ENCODE results near the gene MEF2C. TPM values are rescaled to one million over a fixed set of nuclear protein-coding genes. Genes with fewer than 3 reads are reported as not detected.

Gene MEF2C
- polyA plus RNA-seq, 3 donors, result 32.0 to 89.3 (median 88.3) TPM

DNA sequence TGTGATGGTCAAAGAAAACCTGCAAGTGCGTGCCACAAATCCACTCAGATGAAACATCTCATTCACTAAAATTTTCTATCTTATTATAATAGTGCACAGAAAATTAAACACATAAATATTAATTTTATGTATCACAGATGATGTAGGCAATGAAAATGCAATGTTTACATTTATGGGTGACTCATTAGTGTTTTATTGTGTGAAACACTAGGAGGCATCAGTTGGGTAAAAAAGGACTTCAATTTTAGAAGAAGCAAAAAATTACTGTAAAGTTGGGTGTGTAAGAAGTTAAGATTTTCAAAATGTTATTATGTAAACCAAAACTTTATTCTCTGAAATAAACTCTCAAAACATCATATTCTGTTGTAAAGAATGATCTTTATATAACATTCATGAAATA lies 4.0 kb downstream of the MEF2C start:
- Mint-ChIP-seq H3K4me3 (peak overlapping the region in 1 of 2 donors; percentile 2), H3K4me1 (peaks cover 42% of the 10 kb centered on the region), H3K27me3 (ENCODE audit: low read depth in 3 of 3) (peaks cover 0 to 2% (median 0%) of the 10 kb centered on the region in 3 donors), H3K27ac (no peak overlapping the region), H3K36me3 (peaks cover 11 to 12% of the 10 kb centered on the region in 2 donors), H3K9me3 (no peaks in the 10 kb centered on the region)
- no peaks in the 10 kb centered on the region for H3K27me3 ChIP-seq (ENCODE audit: control insufficient read depth in 2 of 2, insufficient read depth in 2 of 2, low read length in 2 of 2)
- H3K9ac ChIP-seq (ENCODE audit: insufficient read depth, low read length, poor library complexity, severe bottlenecking), result no peak overlapping the region
- TF ChIP-seq CTCF (IDR thresholded peaks at IDR 0.05), result no peak
- peaks cover 83% of the 10 kb centered on the region for H4K20me1 ChIP-seq (ENCODE audit: insufficient read depth, low read length)
- intact Hi-C loops (cut with micrococcal nuclease), result no loop called here
- H2AFZ ChIP-seq (ENCODE audit: insufficient read depth, low read depth, low read length, poor library complexity, severe bottlenecking), result no peak overlapping the region
- WGBS (ENCODE audit: insufficient coverage), result no CpG with 5 or more reads among the region's 1 CpG
- H3K4me2 ChIP-seq (replicated peaks; ENCODE audit: extremely low read depth, low read length, poor library complexity, severe bottlenecking), result peak overlapping the region; percentile 87
- no peaks in the 10 kb centered on the region for H3K9me3 ChIP-seq (replicated peaks in 1 of 2; ENCODE audit: control insufficient read depth in 1 of 2, insufficient read depth in 1 of 2, low read length in 2 of 2)
- H3K4me1 ChIP-seq (ENCODE audit: control insufficient read depth in 1 of 2, insufficient read depth in 2 of 2, low read length in 2 of 2), result peaks cover 26 to 52% of the 10 kb centered on the region in 2 donors
- peak in 2 of 3 donors; percentile 19 to 31 for DNase-seq
- no peak overlapping the region for H3K27ac ChIP-seq (ENCODE audit: low read depth in 1 of 2, low read length in 2 of 2)
- H3K79me2 ChIP-seq (ENCODE audit: insufficient read depth, low read length), result peaks cover 88% of the 10 kb centered on the region
- no peaks in the 10 kb centered on the region for H3K36me3 ChIP-seq (replicated peaks in 1 of 2; ENCODE audit: control insufficient read depth in 1 of 2, insufficient read depth in 2 of 2, low read length in 2 of 2)
- peak overlapping the region in 1 of 3 experiments; percentile 44 for H3K4me3 ChIP-seq (replicated peaks in 1 of 3; ENCODE audit: low read depth in 2 of 3, low read length in 3 of 3)

GRCh38 chr5:88877826-88878225 lies 5.2 kb downstream of the MEF2C start:
- intact Hi-C loops (cut with micrococcal nuclease), result no loop called here
- peak overlapping the region; percentile 28 for H3K4me2 ChIP-seq (replicated peaks; ENCODE audit: extremely low read depth, low read length, poor library complexity, severe bottlenecking)

More at GRCh38 chr5:88877826-88878225, 5.2 kb downstream of the MEF2C start:
- DNase-seq, result no peak
- no peaks in the 10 kb centered on the region for H3K27me3 ChIP-seq (ENCODE audit: control insufficient read depth in 2 of 2, insufficient read depth in 2 of 2, low read length in 2 of 2)
- Mint-ChIP-seq H3K27ac (no peak overlapping the region), H3K27me3 (ENCODE audit: low read depth in 3 of 3) (no peaks in the 10 kb centered on the region), H3K36me3 (peaks cover 18 to 19% of the 10 kb centered on the region in 2 donors), H3K9me3 (no peaks in the 10 kb centered on the region), H3K4me1 (peaks cover 46% of the 10 kb centered on the region), H3K4me3 (peak overlapping the region in 1 of 2 donors; percentile 6)
- H3K9me3 ChIP-seq (replicated peaks in 1 of 2; ENCODE audit: control insufficient read depth in 1 of 2, insufficient read depth in 1 of 2, low read length in 2 of 2), result no peaks in the 10 kb centered on the region
- peaks cover 98% of the 10 kb centered on the region for H3K79me2 ChIP-seq (ENCODE audit: insufficient read depth, low read length)
- TF ChIP-seq CTCF (IDR thresholded peaks at IDR 0.05), result no peak
- H3K9ac ChIP-seq (ENCODE audit: insufficient read depth, low read length, poor library complexity, severe bottlenecking), result no peak overlapping the region
- no CpG with 5 or more reads among the region's 2 CpGs for WGBS (ENCODE audit: insufficient coverage)
- peaks cover 26 to 52% of the 10 kb centered on the region in 2 donors for H3K4me1 ChIP-seq (ENCODE audit: control insufficient read depth in 1 of 2, insufficient read depth in 2 of 2, low read length in 2 of 2)
- H4K20me1 ChIP-seq (ENCODE audit: insufficient read depth, low read length), result peaks cover 94% of the 10 kb centered on the region
- no peak overlapping the region for H2AFZ ChIP-seq (ENCODE audit: insufficient read depth, low read depth, low read length, poor library complexity, severe bottlenecking)
- H3K27ac ChIP-seq (ENCODE audit: low read depth in 1 of 2, low read length in 2 of 2), result no peak overlapping the region
- peak overlapping the region in 1 of 3 experiments; percentile 7 for H3K4me3 ChIP-seq (replicated peaks in 1 of 3; ENCODE audit: low read depth in 2 of 3, low read length in 3 of 3)
- H3K36me3 ChIP-seq (replicated peaks in 1 of 2; ENCODE audit: control insufficient read depth in 1 of 2, insufficient read depth in 2 of 2, low read length in 2 of 2), result peaks cover 0 to 4% of the 10 kb centered on the region in 2 donors

All from CD14-positive monocyte (primary cell).